HCT116 (cell line): ENCODE data around the gene HHLA2. TPM values are rescaled to one million over a fixed set of nuclear protein-coding genes. Genes with fewer than 3 reads are reported as not detected.

Source experiments
- ATAC-seq: fragments of 200-7000 bp; cut with Tn5 transposase; 2 replicates; pipeline ENCODE4 v1.9.1; 2020; ENCODE audit warnings: mild to moderate bottlenecking, moderate library complexity
- BruUV-seq: library from RNA; stranded (reverse); fragments of 400-500 nt; replicated peaks from 2 replicates; lab custom pipeline; 2021; lab: Mats Ljungman, UMichigan
- CTCF ChIA-PET: fragments of 300-600 bp; sonication (Branson Sonifier 250); formaldehyde crosslinking; loops from one replicate; lab custom pipeline; 2021; ENCODE audit warnings: antibody characterized with exemption; lab: Charles Lee
- POLR2A ChIA-PET: fragments of 300-600, 350-600 bp; sonication (Branson Sonifier 250); formaldehyde crosslinking; loops from one replicate; lab custom pipeline; 2021; ENCODE audit warnings: antibody characterized with exemption; lab: Charles Lee
- RAD21 ChIA-PET, 2 experiments: fragments of 300-600 bp; sonication (Branson Sonifier 250); formaldehyde crosslinking; loops; one replicate each; lab custom pipeline; 2023; ENCODE audit warnings: low total read pairs in 2 of 2; ENCODE audit not compliant: uncharacterized antibody in 2 of 2, unreplicated experiment in 2 of 2, low non-redundant PET in 1 of 2; lab: Charles Lee
- DNase-seq: peaks from one replicate; pipeline ENCODE4 v3.0.0-alpha.2; 2010; ENCODE audit warnings: low read depth, low spot score
- H2AFZ ChIP-seq: fragments of 200-600 bp; shearing (Covaris generic), sonication (generic); 2 replicates; pipeline ENCODE4 v1.6.1; 2017; ENCODE audit warnings: low read depth, mixed run types, mixed read lengths, antibody characterized with exemption, low read length; ENCODE audit not compliant: poor library complexity, severe bottlenecking
- H3K27ac ChIP-seq: 2 replicates; pipeline ENCODE4 v1.5.1; 2012; ENCODE audit warnings: low read depth, low read length
- H3K27me3 ChIP-seq: fragments of 200-600 bp; sonication (generic); 2 replicates; pipeline ENCODE4 v1.6.1; 2016; ENCODE audit warnings: mixed run types, low read length, mixed read lengths; ENCODE audit not compliant: insufficient read depth
- H3K36me3 ChIP-seq, 2 experiments: fragments of 200-500 bp in 1 of 2; fragments of 200-600 bp in 1 of 2; sonication (Bioruptor generic) in 1 of 2; sonication (generic) in 1 of 2; 2 replicates each; pipeline versions ENCODE4 v1.5.1 to v1.6.1; 2014 to 2016; ENCODE audit warnings: low read length in 2 of 2, inconsistent platforms in 1 of 2, mixed read lengths in 1 of 2, mixed run types in 1 of 2; ENCODE audit not compliant: insufficient read depth in 2 of 2, control insufficient read depth in 1 of 2
- H3K4me1 ChIP-seq, 2 experiments: fragments of 200-600 bp in 1 of 2; sonication (generic) in 1 of 2; 2 replicates each; pipeline versions ENCODE4 v1.5.1 to v1.6.1; 2012 to 2017; ENCODE audit warnings: low read length in 2 of 2, inconsistent platforms in 1 of 2, mild to moderate bottlenecking in 1 of 2, mixed read lengths in 1 of 2, mixed run types in 1 of 2, moderate library complexity in 1 of 2; ENCODE audit not compliant: insufficient read depth in 2 of 2, control insufficient read depth in 1 of 2
- H3K4me2 ChIP-seq: fragments of 200-600 bp; sonication (generic); 2 replicates; pipeline ENCODE4 v1.6.1; 2017; ENCODE audit warnings: mixed run types, low read length, mixed read lengths
- H3K4me3 ChIP-seq, 2 experiments: fragments of 200-600 bp in 1 of 2; sonication (generic) in 1 of 2; replicated peaks in 1 of 2; 2 replicates each; pipeline ENCODE4 v1.5.1; 2011 to 2016; ENCODE audit warnings: low read length in 2 of 2, control low read depth in 1 of 2, low read depth in 1 of 2, mild to moderate bottlenecking in 1 of 2, mixed read lengths in 1 of 2, mixed run types in 1 of 2
- H3K79me2 ChIP-seq: fragments of 200-600 bp; sonication (generic); 2 replicates; pipeline ENCODE4 v1.6.1; 2017; ENCODE audit warnings: mild to moderate bottlenecking, mixed run types, low read length, moderate library complexity, mixed read lengths; ENCODE audit not compliant: insufficient read depth
- H3K9ac ChIP-seq: fragments of 200-600 bp; sonication (generic); 2 replicates; pipeline ENCODE4 v1.6.1; 2016; ENCODE audit warnings: low read length, mixed read lengths
- H3K9me2 ChIP-seq: fragments of 200-600 bp; sonication (generic), shearing (Covaris generic); 2 replicates; pipeline ENCODE4 v1.6.1; 2017; ENCODE audit warnings: mixed run types, mild to moderate bottlenecking, moderate library complexity; ENCODE audit not compliant: insufficient read depth
- H3K9me3 ChIP-seq, 2 experiments: fragments of 200-500 bp in 1 of 2; fragments of 200-600 bp in 1 of 2; sonication (Bioruptor generic) in 1 of 2; sonication (generic) in 1 of 2; 2 replicates each; pipeline ENCODE4 v1.6.1; 2014 to 2017; ENCODE audit warnings: low read length in 2 of 2, mixed read lengths in 2 of 2, inconsistent platforms in 1 of 2, low read depth in 1 of 2, mild to moderate bottlenecking in 1 of 2, mixed run types in 1 of 2, moderate library complexity in 1 of 2; ENCODE audit not compliant: control insufficient read depth in 1 of 2, insufficient read depth in 1 of 2
- H4K20me1 ChIP-seq: fragments of 200-600 bp; sonication (generic), shearing (Covaris generic); 2 replicates; pipeline ENCODE4 v1.6.1; 2017; ENCODE audit warnings: mixed run types, mild to moderate bottlenecking, moderate library complexity; ENCODE audit not compliant: insufficient read depth
- CBX3 ChIP-seq: IDR thresholded peaks from 2 replicates; pipeline ENCODE4 v1.6.1; 2012; ENCODE audit warnings: low read depth
- CEBPB ChIP-seq: IDR thresholded peaks from 2 replicates; pipeline ENCODE4 v1.6.1; 2012; ENCODE audit warnings: low read depth
- CTCF ChIP-seq, 3 experiments: fragments of 200-600 bp in 1 of 3; sonication (generic) in 1 of 3; IDR thresholded peaks in 2 of 3; conservative IDR thresholded peaks in 1 of 3; 2 replicates each; pipeline ENCODE4 v1.5.1; 2012 to 2017; ENCODE audit warnings: low read depth in 2 of 3, low read length in 2 of 3, antibody characterized with exemption in 1 of 3, borderline replicate concordance in 1 of 3, control low read depth in 1 of 3, mild to moderate bottlenecking in 1 of 3, mixed read lengths in 1 of 3, mixed run types in 1 of 3, moderate library complexity in 1 of 3; ENCODE audit not compliant: insufficient read depth in 1 of 3
- EGR1 ChIP-seq: IDR thresholded peaks from 2 replicates; pipeline ENCODE4 v1.6.1; 2012; ENCODE audit warnings: low read depth
- ELF1 ChIP-seq: IDR thresholded peaks from 2 replicates; pipeline ENCODE4 v1.6.1; 2012; ENCODE audit warnings: low read depth, borderline replicate concordance
- EZH2 ChIP-seq: fragments of 200-600 bp; sonication (generic); IDR thresholded peaks from 2 replicates; pipeline ENCODE4 v1.6.1; 2017; ENCODE audit warnings: antibody characterized with exemption, mixed run types
- EZH2phosphoT487 ChIP-seq: fragments of 200-600 bp; IDR thresholded peaks from 2 replicates; pipeline ENCODE4 v1.6.1; 2018; ENCODE audit warnings: antibody characterized with exemption, borderline replicate concordance
- FOSL1 ChIP-seq: IDR thresholded peaks from 2 replicates; pipeline ENCODE4 v1.6.1; 2012; ENCODE audit warnings: low read depth
- JUND ChIP-seq: IDR thresholded peaks from 2 replicates; pipeline ENCODE4 v1.6.1; 2012
- POLR2AphosphoS5 ChIP-seq: IDR thresholded peaks from 2 replicates; pipeline ENCODE4 v1.6.1; 2011; ENCODE audit warnings: mild to moderate bottlenecking, low read depth, low read length, moderate library complexity
- RAD21 ChIP-seq: IDR thresholded peaks from 2 replicates; pipeline ENCODE4 v1.6.1; 2012; ENCODE audit warnings: low read depth, mild to moderate bottlenecking
- SP1 ChIP-seq: IDR thresholded peaks from 2 replicates; pipeline ENCODE4 v1.6.1; 2012; ENCODE audit warnings: low read depth
- SRF ChIP-seq: IDR thresholded peaks from 2 replicates; pipeline ENCODE4 v1.6.1; 2012; ENCODE audit warnings: low read depth
- TCF7L2 ChIP-seq: IDR thresholded peaks from 2 replicates; pipeline ENCODE4 v1.7.0; 2011; ENCODE audit warnings: borderline replicate concordance, inconsistent platforms; ENCODE audit not compliant: insufficient read depth, insufficient read length; ENCODE audit errors: extremely low read depth
- ZFX ChIP-seq: fragments of 450-650 bp; IDR thresholded peaks from 2 replicates; pipeline ENCODE4 v1.6.1; 2017
- ZNF274 ChIP-seq: fragments of 200-500 bp; sonication (Bioruptor generic); IDR thresholded peaks from 2 replicates; pipeline ENCODE4 v1.6.1; 2014; ENCODE audit warnings: mild to moderate bottlenecking, low read depth, low read length, inconsistent platforms
- intact Hi-C: fragments of 100-400 bp; cut with micrococcal nuclease; formaldehyde crosslinking; loops from 2 replicates; pipeline ENCODE4 v1.10.0; 2022
- total RNA-seq: library from RNA; stranded (reverse); gene quantifications from one replicate; pipeline ENCODE4 v1.2.1, GENCODE V29; 2021; ENCODE audit not compliant: unreplicated experiment
- TF ChIP-seq, protein P1 (sequence below): IDR thresholded peaks from 2 replicates; pipeline ENCODE4 v1.6.1; 2012
- TF ChIP-seq, protein P2 (sequence below): IDR thresholded peaks from 2 replicates; pipeline ENCODE4 v1.6.1; 2011; ENCODE audit warnings: mild to moderate bottlenecking, low read length, moderate library complexity; ENCODE audit not compliant: insufficient replicate concordance; ENCODE audit errors: extremely low read depth

Gene HHLA2
- total RNA-seq, 1 experiment from 2014 or later: not detected

DNA sequence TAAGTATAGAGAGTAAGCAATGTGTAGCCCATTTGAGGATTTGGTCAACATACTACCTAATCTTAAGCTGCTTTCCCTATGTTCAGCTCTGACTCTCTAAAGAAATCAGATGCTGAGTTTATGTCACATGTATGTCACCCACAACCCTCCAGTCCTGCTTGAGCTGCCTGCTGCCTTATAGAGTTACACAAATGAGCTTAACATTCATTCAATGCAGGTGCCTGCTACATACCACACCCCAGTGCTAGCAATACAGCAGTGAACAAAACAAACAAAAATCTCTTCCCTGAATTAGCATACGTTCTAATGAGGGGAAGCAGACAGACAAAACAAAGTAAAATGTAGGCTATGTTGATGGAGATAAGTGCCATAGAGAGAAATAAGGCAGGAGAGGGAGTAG lies 93.0 kb downstream of the HHLA2 start:
- intact Hi-C loops: no loop called here
- POLR2A ChIA-PET: no interaction called here
- H3K9ac ChIP-seq: no peak overlapping the region
- RAD21 ChIA-PET: no interaction called here
- no peak for TF ChIP-seq FOSL1
- TF ChIP-seq SRF: no peak
- no peak for TF ChIP-seq EGR1
- TF ChIP-seq POLR2AphosphoS5: no peak
- no peak for TF ChIP-seq CBX3
- TF ChIP-seq SP1: no peak
- TF ChIP-seq JUND: no peak
- no peak for TF ChIP-seq CEBPB
- no peak for TF ChIP-seq RAD21
- TF ChIP-seq, protein P1, sequence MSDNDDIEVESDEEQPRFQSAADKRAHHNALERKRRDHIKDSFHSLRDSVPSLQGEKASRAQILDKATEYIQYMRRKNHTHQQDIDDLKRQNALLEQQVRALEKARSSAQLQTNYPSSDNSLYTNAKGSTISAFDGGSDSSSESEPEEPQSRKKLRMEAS: no peak
- no peak for TF ChIP-seq TCF7L2
- no peak for TF ChIP-seq CTCF (IDR thresholded peaks at IDR 0.05 in 2 of 3, conservative IDR thresholded peaks at IDR 0.05 in 1 of 3; ENCODE audit: borderline replicate concordance in 1 of 3, insufficient read depth in 1 of 3, low read depth in 2 of 3, low read length in 2 of 3)
- TF ChIP-seq ZNF274: no peak
- TF ChIP-seq, protein P2, sequence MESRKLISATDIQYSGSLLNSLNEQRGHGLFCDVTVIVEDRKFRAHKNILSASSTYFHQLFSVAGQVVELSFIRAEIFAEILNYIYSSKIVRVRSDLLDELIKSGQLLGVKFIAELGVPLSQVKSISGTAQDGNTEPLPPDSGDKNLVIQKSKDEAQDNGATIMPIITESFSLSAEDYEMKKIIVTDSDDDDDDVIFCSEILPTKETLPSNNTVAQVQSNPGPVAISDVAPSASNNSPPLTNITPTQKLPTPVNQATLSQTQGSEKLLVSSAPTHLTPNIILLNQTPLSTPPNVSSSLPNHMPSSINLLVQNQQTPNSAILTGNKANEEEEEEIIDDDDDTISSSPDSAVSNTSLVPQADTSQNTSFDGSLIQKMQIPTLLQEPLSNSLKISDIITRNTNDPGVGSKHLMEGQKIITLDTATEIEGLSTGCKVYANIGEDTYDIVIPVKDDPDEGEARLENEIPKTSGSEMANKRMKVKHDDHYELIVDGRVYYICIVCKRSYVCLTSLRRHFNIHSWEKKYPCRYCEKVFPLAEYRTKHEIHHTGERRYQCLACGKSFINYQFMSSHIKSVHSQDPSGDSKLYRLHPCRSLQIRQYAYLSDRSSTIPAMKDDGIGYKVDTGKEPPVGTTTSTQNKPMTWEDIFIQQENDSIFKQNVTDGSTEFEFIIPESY: no peak
- TF ChIP-seq ELF1: no peak
- TF ChIP-seq EZH2: no peak
- TF ChIP-seq EZH2phosphoT487: no peak
- TF ChIP-seq ZFX: no peak
- H4K20me1 ChIP-seq: no peaks in the 10 kb centered on the region
- DNase-seq: no peak
- CTCF ChIA-PET: no interaction called here
- H2AFZ ChIP-seq: no peak overlapping the region
- H3K9me3 ChIP-seq: no peaks in the 10 kb centered on the region
- peaks cover 0 to 3% of the 10 kb centered on the region in 2 experiments; a peak in 1 of 4 replicates for H3K4me1 ChIP-seq
- no peaks in the 10 kb centered on the region for H3K27me3 ChIP-seq
- H3K79me2 ChIP-seq: no peaks in the 10 kb centered on the region
- no peak overlapping the region for H3K27ac ChIP-seq
- H3K9me2 ChIP-seq: no peaks in the 10 kb centered on the region
- no peak for ATAC-seq
- no peak overlapping the region for H3K4me2 ChIP-seq
- no peaks in the 10 kb centered on the region; a peak in 2 of 4 replicates for H3K36me3 ChIP-seq
- BruUV-seq: no TSS peak
- H3K4me3 ChIP-seq: no peak overlapping the region
